Mesendoderm (in vitro differentiated cells): ENCODE results near the gene SLC5A11.

Experiments
- DNase-seq: peaks from one replicate; pipeline ENCODE4 v3.0.0; 2013
- H2AK5ac ChIP-seq: 2 replicates; pipeline ENCODE4 v1.6.1; 2013; ENCODE audit warnings: low read length, inconsistent platforms
- H2BK120ac ChIP-seq: 2 replicates; pipeline ENCODE4 v1.6.1; 2013; ENCODE audit warnings: low read depth, mild to moderate bottlenecking, low read length, moderate library complexity, mixed read lengths
- H2BK15ac ChIP-seq: replicated peaks from 2 replicates; pipeline ENCODE4 v1.6.1; 2013; ENCODE audit warnings: low read depth, mild to moderate bottlenecking, moderate library complexity
- H2BK5ac ChIP-seq: 2 replicates; pipeline ENCODE4 v1.6.1; 2013; ENCODE audit warnings: low read length, inconsistent platforms
- H3K18ac ChIP-seq: 2 replicates; pipeline ENCODE4 v1.6.1; 2013; ENCODE audit warnings: mild to moderate bottlenecking, low read length, mixed read lengths
- H3K23ac ChIP-seq: one replicate; pipeline ENCODE4 v1.6.1; 2013; ENCODE audit warnings: low read length
- H3K27ac ChIP-seq: 2 replicates; pipeline ENCODE4 v1.5.1; 2013; ENCODE audit warnings: low read depth, mild to moderate bottlenecking, inconsistent platforms, low read length, moderate library complexity
- H3K27me3 ChIP-seq: 2 replicates; pipeline ENCODE4 v1.6.1; 2013; ENCODE audit warnings: low read length, control low read depth, mild to moderate bottlenecking, inconsistent platforms; ENCODE audit not compliant: insufficient read depth, poor library complexity
- H3K36me3 ChIP-seq: 2 replicates; pipeline ENCODE4 v1.6.1; 2013; ENCODE audit warnings: low read length, inconsistent platforms; ENCODE audit not compliant: control insufficient read depth, insufficient read depth
- H3K4ac ChIP-seq: one replicate; pipeline ENCODE4 v1.6.1; 2013; ENCODE audit warnings: low read depth, mild to moderate bottlenecking, low read length, moderate library complexity
- H3K4me1 ChIP-seq: 2 replicates; pipeline ENCODE4 v1.6.1; 2013; ENCODE audit warnings: low read depth, low read length, inconsistent platforms; ENCODE audit not compliant: control insufficient read depth
- H3K4me2 ChIP-seq: 2 replicates; pipeline ENCODE4 v1.6.1; 2013; ENCODE audit warnings: low read length
- H3K4me3 ChIP-seq: 2 replicates; pipeline ENCODE4 v1.5.1; 2013; ENCODE audit warnings: mild to moderate bottlenecking, low read length
- H3K56ac ChIP-seq: one replicate; pipeline ENCODE4 v1.6.1; 2013; ENCODE audit warnings: low read length
- H3K79me1 ChIP-seq: 2 replicates; pipeline ENCODE4 v1.6.1; 2013; ENCODE audit warnings: low read length, inconsistent platforms
- H3K79me2 ChIP-seq: 2 replicates; pipeline ENCODE4 v1.6.1; 2013; ENCODE audit warnings: mild to moderate bottlenecking, low read length; ENCODE audit not compliant: control insufficient read depth, insufficient read depth
- H3K9ac ChIP-seq: 2 replicates; pipeline ENCODE4 v1.6.1; 2013; ENCODE audit warnings: low read length, inconsistent platforms
- H4K5ac ChIP-seq: one replicate; pipeline ENCODE4 v1.6.1; 2013; ENCODE audit warnings: low read length
- H4K8ac ChIP-seq: one replicate; pipeline ENCODE4 v1.6.1; 2013; ENCODE audit warnings: low read depth, mild to moderate bottlenecking, control low read depth, low read length, moderate library complexity
- WGBS: extraction: QIAGEN DNeasy Blood & Tissue Kit; methylation state at CpG from one replicate; pipeline ENCODE4 v1.1.7; 2013; ENCODE audit warnings: low lambda C conversion rate, missing lambda C conversion rate; ENCODE audit not compliant: insufficient coverage; ENCODE audit errors: extremely low coverage; 5-methylcytosine and 5-hydroxymethylcytosine counted together

SLC5A11 gene

GRCh38 chr16:24921229-24921628, 75.5 kb downstream of the SLC5A11 start:
- H2BK120ac ChIP-seq, result no peak overlapping the region
- H4K8ac ChIP-seq, result no peak overlapping the region
- no peaks in the 10 kb centered on the region for H3K79me1 ChIP-seq
- H2BK5ac ChIP-seq, result no peak overlapping the region
- no peak overlapping the region for H2AK5ac ChIP-seq
- no peak overlapping the region for H3K4ac ChIP-seq
- no peak overlapping the region for H3K27ac ChIP-seq
- no peak overlapping the region for H2BK15ac ChIP-seq
- H3K79me2 ChIP-seq, result no peaks in the 10 kb centered on the region
- H3K36me3 ChIP-seq, result no peaks in the 10 kb centered on the region
- DNase-seq, result no peak
- H3K56ac ChIP-seq, result no peak overlapping the region
- WGBS, result no CpG with 5 or more reads among the region's 8 CpGs
- H3K4me1 ChIP-seq, result no peaks in the 10 kb centered on the region
- no peak overlapping the region for H3K18ac ChIP-seq
- no peak overlapping the region for H4K5ac ChIP-seq
- H3K4me3 ChIP-seq, result no peak overlapping the region
- H3K23ac ChIP-seq, result no peak overlapping the region
- H3K27me3 ChIP-seq, result no peaks in the 10 kb centered on the region
- no peak overlapping the region for H3K4me2 ChIP-seq
- no peak overlapping the region for H3K9ac ChIP-seq

- Histone ChIP-seq H3K79me2 (no peaks in the 10 kb centered on the region), H2BK15ac (no peak overlapping the region), H3K27ac (no peak overlapping the region), H3K9ac (no peak overlapping the region), H3K4me3 (no peak overlapping the region), H3K36me3 (peaks cover 1% of the 10 kb centered on the region), H4K5ac (no peak overlapping the region), H4K8ac (no peak overlapping the region), H3K79me1 (peaks cover 2% of the 10 kb centered on the region), H3K4ac (no peak overlapping the region), H3K56ac (no peak overlapping the region), H3K27me3 (no peaks in the 10 kb centered on the region), H3K23ac (no peak overlapping the region), H2BK5ac (no peak overlapping the region), H3K4me2 (no peak overlapping the region), H2BK120ac (no peak overlapping the region), H2AK5ac (no peak overlapping the region), H3K18ac (no peak overlapping the region), H3K4me1 (no peaks in the 10 kb centered on the region)
- no CpG with 5 or more reads among the region's 2 CpGs for WGBS
- no peak for DNase-seq
Observed at GRCh38 chr16:24925163-24925562, 79.4 kb downstream of the SLC5A11 start.

- Histone ChIP-seq H3K56ac (no peak overlapping the region), H2BK120ac (no peak overlapping the region), H3K4me2 (no peak overlapping the region), H3K4ac (no peak overlapping the region), H3K18ac (no peak overlapping the region), H3K23ac (no peak overlapping the region), H3K27me3 (no peaks in the 10 kb centered on the region), H2AK5ac (no peak overlapping the region), H3K79me2 (no peaks in the 10 kb centered on the region), H3K79me1 (peaks cover 2% of the 10 kb centered on the region), H4K5ac (no peak overlapping the region), H3K27ac (no peak overlapping the region), H2BK5ac (no peak overlapping the region), H3K36me3 (peaks cover 7% of the 10 kb centered on the region), H3K4me1 (no peaks in the 10 kb centered on the region), H3K9ac (no peak overlapping the region), H2BK15ac (no peak overlapping the region), H3K4me3 (no peak overlapping the region), H4K8ac (no peak overlapping the region)
- DNase-seq, result no peak
- WGBS, result no CpG with 5 or more reads among the region's 5 CpGs
Observed at GRCh38 chr16:24929409-24929808, 83.6 kb downstream of the SLC5A11 start.

- Histone ChIP-seq H3K4me2 (no peak overlapping the region), H3K36me3 (peaks cover 10% of the 10 kb centered on the region), H3K79me2 (no peaks in the 10 kb centered on the region), H4K5ac (no peak overlapping the region), H3K9ac (no peak overlapping the region), H3K23ac (no peak overlapping the region), H2BK5ac (no peak overlapping the region), H3K27ac (no peak overlapping the region), H3K4ac (no peak overlapping the region), H3K4me1 (no peaks in the 10 kb centered on the region), H2BK15ac (no peak overlapping the region), H3K4me3 (no peak overlapping the region), H3K79me1 (peaks cover 2% of the 10 kb centered on the region), H3K56ac (no peak overlapping the region), H2AK5ac (no peak overlapping the region), H3K18ac (no peak overlapping the region), H4K8ac (no peak overlapping the region), H3K27me3 (no peaks in the 10 kb centered on the region), H2BK120ac (no peak overlapping the region)
- no peak for DNase-seq
- no CpG with 5 or more reads among the region's 6 CpGs for WGBS
Observed at GRCh38 chr16:24930440-24930839, 84.7 kb downstream of the SLC5A11 start.

DNA sequence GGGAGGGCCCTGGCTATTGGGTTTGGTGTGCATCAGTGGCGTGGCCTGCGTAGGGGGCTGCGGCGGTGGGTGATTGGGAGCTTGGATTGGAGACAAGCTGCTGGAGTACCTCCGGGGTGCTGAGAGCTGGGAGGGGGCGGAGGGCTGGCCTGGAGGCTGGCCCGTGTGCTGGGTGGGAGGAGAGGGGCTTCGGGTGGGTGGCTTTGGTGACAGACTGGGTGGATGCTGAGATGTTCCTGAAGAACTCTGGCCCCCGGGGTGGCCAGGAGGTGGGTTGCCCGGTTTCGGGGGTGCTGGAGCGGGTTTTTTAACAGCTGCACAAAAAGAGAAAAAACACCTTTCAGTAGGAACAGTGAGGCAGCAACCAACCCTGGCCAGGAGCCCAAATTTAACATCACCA, 85.3 kb downstream of the SLC5A11 start:
- Histone ChIP-seq H2BK120ac (no peak overlapping the region), H3K4me2 (no peak overlapping the region), H3K18ac (no peak overlapping the region), H3K27me3 (no peaks in the 10 kb centered on the region), H3K4me3 (no peak overlapping the region), H2AK5ac (no peak overlapping the region), H3K56ac (no peak overlapping the region), H2BK15ac (no peak overlapping the region), H3K4ac (no peak overlapping the region), H2BK5ac (no peak overlapping the region), H3K4me1 (no peaks in the 10 kb centered on the region), H4K5ac (no peak overlapping the region), H3K79me1 (peaks cover 2% of the 10 kb centered on the region), H4K8ac (no peak overlapping the region), H3K36me3 (peaks cover 11% of the 10 kb centered on the region), H3K23ac (no peak overlapping the region), H3K27ac (no peak overlapping the region), H3K9ac (no peak overlapping the region), H3K79me2 (no peaks in the 10 kb centered on the region)
- no peak for DNase-seq
- no CpG with 5 or more reads among the region's 12 CpGs for WGBS

DNA sequence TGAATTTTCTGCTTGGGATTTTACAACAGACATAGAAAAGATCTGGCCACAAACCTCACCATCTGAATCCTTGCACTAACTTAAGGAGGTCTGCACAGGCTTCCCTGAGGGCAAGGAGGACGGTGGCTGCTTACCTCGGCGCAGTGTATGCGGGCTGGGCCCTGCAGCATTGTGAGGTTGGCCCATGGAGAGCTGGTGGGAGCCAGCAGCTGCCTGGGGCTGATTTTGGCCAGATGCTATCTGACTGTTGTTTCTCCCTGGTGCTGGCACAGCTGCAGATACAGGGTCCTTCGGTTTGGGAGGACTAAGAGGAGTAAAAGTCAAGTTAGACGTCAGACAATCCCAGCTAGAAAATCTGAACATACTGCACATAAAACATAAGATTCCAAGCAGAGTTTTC, 89.6 kb downstream of the SLC5A11 start:
- Histone ChIP-seq H3K9ac (no peak overlapping the region), H2BK5ac (no peak overlapping the region), H3K79me1 (no peaks in the 10 kb centered on the region), H3K36me3 (peaks cover 19% of the 10 kb centered on the region), H3K56ac (no peak overlapping the region), H3K4me1 (no peaks in the 10 kb centered on the region), H3K4me3 (no peak overlapping the region), H3K4me2 (no peak overlapping the region), H3K27ac (no peak overlapping the region), H2BK120ac (no peak overlapping the region), H2BK15ac (no peak overlapping the region), H3K18ac (no peak overlapping the region), H4K5ac (no peak overlapping the region), H4K8ac (no peak overlapping the region), H3K27me3 (no peaks in the 10 kb centered on the region), H3K4ac (no peak overlapping the region), H3K79me2 (no peaks in the 10 kb centered on the region), H3K23ac (no peak overlapping the region), H2AK5ac (no peak overlapping the region)
- WGBS, result no CpG with 5 or more reads among the region's 6 CpGs
- no peak for DNase-seq
